ENCODE measurements around the gene NDP.

The NDP gene

DNA sequence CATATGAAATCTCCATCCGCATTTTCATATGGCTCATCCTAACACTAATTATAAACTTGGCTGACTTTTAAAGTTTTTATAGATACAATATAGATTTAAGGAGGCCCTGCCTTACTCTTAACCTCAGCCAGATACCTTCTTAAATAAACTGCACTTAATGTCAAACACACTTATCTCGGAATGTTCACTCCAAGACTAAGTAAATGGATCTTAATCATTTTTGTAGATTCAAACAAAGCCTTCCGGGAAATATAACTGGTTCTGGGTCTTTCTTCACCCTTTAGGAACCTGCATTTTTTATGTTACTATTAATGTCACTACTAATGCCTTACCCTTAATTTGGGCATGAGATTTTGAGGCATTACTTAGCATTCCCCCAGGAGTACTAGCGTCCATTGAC, 43.7 kb upstream of the NDP start:
- H3K4me3 ChIP-seq (ENCODE audit: low read depth, low read length): no peak overlapping the region
- H3K27me3 ChIP-seq (ENCODE audit: control insufficient read depth, insufficient read depth, low read length): no peaks in the 10 kb centered on the region
- H2AFZ ChIP-seq: no peak overlapping the region
- H3K36me3 ChIP-seq (ENCODE audit: control insufficient read depth, insufficient read depth, low read length): no peaks in the 10 kb centered on the region
- no peaks in the 10 kb centered on the region for H3K9me3 ChIP-seq (ENCODE audit: control insufficient read depth, low read length)
- peaks cover 3% of the 10 kb centered on the region for H3K4me1 ChIP-seq
- H3K27ac ChIP-seq: no peak overlapping the region
- TF ChIP-seq, protein P1, sequence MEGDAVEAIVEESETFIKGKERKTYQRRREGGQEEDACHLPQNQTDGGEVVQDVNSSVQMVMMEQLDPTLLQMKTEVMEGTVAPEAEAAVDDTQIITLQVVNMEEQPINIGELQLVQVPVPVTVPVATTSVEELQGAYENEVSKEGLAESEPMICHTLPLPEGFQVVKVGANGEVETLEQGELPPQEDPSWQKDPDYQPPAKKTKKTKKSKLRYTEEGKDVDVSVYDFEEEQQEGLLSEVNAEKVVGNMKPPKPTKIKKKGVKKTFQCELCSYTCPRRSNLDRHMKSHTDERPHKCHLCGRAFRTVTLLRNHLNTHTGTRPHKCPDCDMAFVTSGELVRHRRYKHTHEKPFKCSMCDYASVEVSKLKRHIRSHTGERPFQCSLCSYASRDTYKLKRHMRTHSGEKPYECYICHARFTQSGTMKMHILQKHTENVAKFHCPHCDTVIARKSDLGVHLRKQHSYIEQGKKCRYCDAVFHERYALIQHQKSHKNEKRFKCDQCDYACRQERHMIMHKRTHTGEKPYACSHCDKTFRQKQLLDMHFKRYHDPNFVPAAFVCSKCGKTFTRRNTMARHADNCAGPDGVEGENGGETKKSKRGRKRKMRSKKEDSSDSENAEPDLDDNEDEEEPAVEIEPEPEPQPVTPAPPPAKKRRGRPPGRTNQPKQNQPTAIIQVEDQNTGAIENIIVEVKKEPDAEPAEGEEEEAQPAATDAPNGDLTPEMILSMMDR (IDR thresholded peaks at IDR 0.05): no peak
- no peaks in the 10 kb centered on the region for H3K79me2 ChIP-seq
- no peak overlapping the region for H3K4me2 ChIP-seq (ENCODE audit: low read length)
- no peak overlapping the region for H3K9ac ChIP-seq

DNA sequence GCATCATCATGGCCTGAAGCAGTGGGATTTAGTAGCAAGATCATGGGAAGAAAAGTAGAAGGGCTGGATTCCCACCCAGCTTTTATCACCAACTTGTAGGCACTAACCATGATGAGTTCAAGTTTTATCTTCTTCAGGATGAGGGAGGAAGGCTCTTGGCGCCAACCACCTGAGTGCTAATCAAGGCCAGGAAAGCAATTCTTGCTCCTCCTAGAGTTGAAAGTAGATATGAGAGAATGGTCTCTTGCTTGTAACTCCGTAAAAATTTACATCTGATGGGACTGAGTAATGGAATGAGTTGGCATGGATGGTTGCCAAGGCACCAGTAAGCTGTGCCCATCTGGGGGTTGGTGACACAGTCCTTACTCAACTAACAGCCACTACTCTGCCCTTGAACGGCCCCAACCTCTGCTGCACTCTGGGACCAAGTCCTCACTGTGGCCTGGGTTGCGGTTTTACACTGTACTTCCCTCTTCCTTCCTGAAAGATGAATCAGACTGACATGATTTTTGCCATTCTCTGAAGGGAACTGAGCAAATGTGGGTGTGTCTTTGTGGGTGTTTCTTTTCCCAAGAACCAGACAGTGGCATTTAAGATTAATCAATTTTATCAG, 39.4 kb upstream of the NDP start:
- Histone ChIP-seq H3K9ac (no peak overlapping the region), H3K36me3 (ENCODE audit: control insufficient read depth, insufficient read depth, low read length) (no peaks in the 10 kb centered on the region), H3K79me2 (no peaks in the 10 kb centered on the region), H3K27me3 (ENCODE audit: control insufficient read depth, insufficient read depth, low read length) (no peaks in the 10 kb centered on the region), H3K27ac (no peak overlapping the region), H3K4me1 (no peaks in the 10 kb centered on the region), H2AFZ (no peak overlapping the region), H3K4me3 (ENCODE audit: low read depth, low read length) (no peak overlapping the region), H3K4me2 (ENCODE audit: low read length) (no peak overlapping the region), H3K9me3 (ENCODE audit: control insufficient read depth, low read length) (no peaks in the 10 kb centered on the region)
- TF ChIP-seq, protein P1 (IDR thresholded peaks at IDR 0.05): no peak

DNA sequence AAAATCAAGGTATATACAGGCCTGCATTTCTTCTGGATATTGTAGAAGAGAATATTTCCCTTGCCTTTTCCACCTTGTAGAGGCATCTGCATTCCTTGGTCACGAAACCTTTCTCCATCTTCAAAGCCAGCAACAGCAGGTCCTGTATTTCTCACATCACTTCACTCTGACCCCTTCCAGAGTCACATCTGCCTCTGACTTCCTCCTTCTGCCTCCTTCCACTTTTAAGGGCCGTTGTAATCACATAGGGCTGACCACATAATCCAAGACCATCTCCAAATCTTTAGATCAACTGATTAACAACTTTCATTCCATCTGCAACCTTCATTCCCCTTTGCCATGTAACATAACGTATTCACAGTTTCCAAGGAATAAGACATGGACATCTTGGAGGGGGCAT, 38.3 kb upstream of the NDP start:
- H3K4me2 ChIP-seq (ENCODE audit: low read length): no peak overlapping the region
- no peak overlapping the region for H3K4me3 ChIP-seq (ENCODE audit: low read depth, low read length)
- no peak overlapping the region for H3K27ac ChIP-seq
- TF ChIP-seq, protein P1 (IDR thresholded peaks at IDR 0.05): no peak
- H3K9me3 ChIP-seq (ENCODE audit: control insufficient read depth, low read length): no peaks in the 10 kb centered on the region
- H3K27me3 ChIP-seq (ENCODE audit: control insufficient read depth, insufficient read depth, low read length): no peaks in the 10 kb centered on the region
- no peak overlapping the region for H3K9ac ChIP-seq
- no peaks in the 10 kb centered on the region for H3K4me1 ChIP-seq
- no peaks in the 10 kb centered on the region for H3K79me2 ChIP-seq
- no peak overlapping the region for H2AFZ ChIP-seq
- H3K36me3 ChIP-seq (ENCODE audit: control insufficient read depth, insufficient read depth, low read length): no peaks in the 10 kb centered on the region

DNA sequence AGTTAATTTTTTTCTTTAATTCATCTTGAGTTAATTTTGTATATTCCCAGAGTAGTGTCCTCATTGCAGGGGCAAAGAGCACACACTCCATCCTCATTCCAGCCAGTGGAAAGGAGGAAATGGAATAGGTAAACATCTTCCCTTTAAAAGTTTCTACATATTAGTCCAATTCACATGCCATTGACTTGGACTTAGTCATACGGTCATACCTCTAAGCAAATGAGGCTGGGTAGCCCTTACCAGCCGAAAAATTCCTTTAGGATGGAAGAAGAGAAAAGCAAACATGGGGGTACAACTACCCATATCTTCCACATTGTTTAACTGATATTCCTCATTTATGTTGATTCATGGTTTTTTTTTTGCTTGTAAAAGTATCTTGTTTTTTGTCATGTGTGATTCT, 37.4 kb upstream of the NDP start:
- no peak overlapping the region for H3K4me3 ChIP-seq (ENCODE audit: low read depth, low read length)
- H3K4me1 ChIP-seq: no peaks in the 10 kb centered on the region
- no peak overlapping the region for H3K27ac ChIP-seq
- no peaks in the 10 kb centered on the region for H3K36me3 ChIP-seq (ENCODE audit: control insufficient read depth, insufficient read depth, low read length)
- no peaks in the 10 kb centered on the region for H3K27me3 ChIP-seq (ENCODE audit: control insufficient read depth, insufficient read depth, low read length)
- no peaks in the 10 kb centered on the region for H3K79me2 ChIP-seq
- no peaks in the 10 kb centered on the region for H3K9me3 ChIP-seq (ENCODE audit: control insufficient read depth, low read length)
- H2AFZ ChIP-seq: no peak overlapping the region
- no peak overlapping the region for H3K9ac ChIP-seq
- TF ChIP-seq, protein P1 (IDR thresholded peaks at IDR 0.05): no peak
- H3K4me2 ChIP-seq (ENCODE audit: low read length): no peak overlapping the region

DNA sequence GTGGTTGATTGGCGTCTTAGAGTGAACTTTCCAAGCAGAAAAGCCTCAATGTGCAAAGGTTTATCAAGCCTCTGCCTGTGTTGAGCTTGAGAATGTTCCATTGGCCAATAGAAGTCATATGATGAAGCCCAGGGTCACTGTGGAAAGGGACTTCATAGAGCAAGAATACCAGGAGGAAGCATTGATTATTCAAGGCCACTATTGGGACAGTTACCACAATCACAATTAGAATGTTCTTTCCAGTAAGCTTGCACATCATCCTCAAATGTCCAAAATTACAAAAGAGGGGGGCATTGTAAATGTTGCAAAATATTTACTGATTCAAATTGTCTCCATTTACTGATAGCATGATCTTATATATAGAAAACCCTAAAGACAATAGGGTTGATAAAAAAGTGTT, 32.9 kb upstream of the NDP start:
- Histone ChIP-seq H3K4me1 (no peaks in the 10 kb centered on the region), H3K9ac (no peak overlapping the region), H3K9me3 (ENCODE audit: control insufficient read depth, low read length) (no peaks in the 10 kb centered on the region), H3K27ac (no peak overlapping the region), H3K4me3 (ENCODE audit: low read depth, low read length) (no peak overlapping the region), H2AFZ (no peak overlapping the region), H3K36me3 (ENCODE audit: control insufficient read depth, insufficient read depth, low read length) (no peaks in the 10 kb centered on the region), H3K4me2 (ENCODE audit: low read length) (no peak overlapping the region), H3K27me3 (ENCODE audit: control insufficient read depth, insufficient read depth, low read length) (no peaks in the 10 kb centered on the region), H3K79me2 (no peaks in the 10 kb centered on the region)
- TF ChIP-seq, protein P1 (IDR thresholded peaks at IDR 0.05): no peak
